HepG2 (cell line): ENCODE results near the gene JAGN1. TPM values are rescaled to one million over a fixed set of nuclear protein-coding genes. Genes with fewer than 3 reads are reported as not detected.

Source experiments
- MTA1 ChIP-seq: sonication (generic); formaldehyde crosslinking; IDR thresholded peaks from 2 replicates; pipeline ENCODE4 v1.4.0; 2020; ENCODE audit warnings: missing genetic modification reagents, mild to moderate bottlenecking, borderline replicate concordance
- MXI1 ChIP-seq: IDR thresholded peaks from 3 replicates; pipeline ENCODE4 v1.6.1; 2012; ENCODE audit warnings: low read depth, low read length, inconsistent platforms, borderline replicate concordance
- NKX3-1 ChIP-seq: sonication (generic); formaldehyde crosslinking; IDR thresholded peaks from 2 replicates; pipeline ENCODE4 v1.5.0; 2020; ENCODE audit warnings: missing genetic modification reagents
- NR2C2 ChIP-seq: sonication (generic); formaldehyde crosslinking; IDR thresholded peaks from 2 replicates; pipeline ENCODE4 v1.4.0; 2020; ENCODE audit warnings: missing genetic modification reagents, mild to moderate bottlenecking, moderate library complexity, borderline replicate concordance
- REL ChIP-seq: sonication (generic); formaldehyde crosslinking; conservative IDR thresholded peaks from 2 replicates; pipeline ENCODE4 v1.8.0; 2022; ENCODE audit warnings: mild to moderate bottlenecking, missing genetic modification reagents, moderate library complexity
- SKIL ChIP-seq: sonication (generic); formaldehyde crosslinking; IDR thresholded peaks from 2 replicates; pipeline ENCODE4 v1.8.0; 2022; ENCODE audit warnings: missing genetic modification reagents, mild to moderate bottlenecking, moderate library complexity, borderline replicate concordance
- SOX13 ChIP-seq, 3 experiments: fragments of 450-650 bp in 1 of 3; sonication (generic) in 1 of 3; formaldehyde crosslinking in 1 of 3; IDR thresholded peaks in 2 of 3; conservative IDR thresholded peaks in 1 of 3; 2 replicates each; pipeline versions ENCODE4 v1.5.0 to v1.6.1; 2016 to 2020; ENCODE audit warnings: antibody characterized with exemption in 1 of 3, mild to moderate bottlenecking in 1 of 3, missing compliant biosample characterization in 1 of 3, missing genetic modification reagents in 1 of 3, moderate library complexity in 1 of 3
- THAP9 ChIP-seq: sonication (generic); formaldehyde crosslinking; IDR thresholded peaks from 2 replicates; pipeline ENCODE4; 2020; ENCODE audit warnings: missing genetic modification reagents, mild to moderate bottlenecking, borderline replicate concordance
- TOE1 ChIP-seq: sonication (generic); formaldehyde crosslinking; IDR thresholded peaks from 2 replicates; pipeline ENCODE4 v1.4.0; 2020; ENCODE audit warnings: mild to moderate bottlenecking, missing genetic modification reagents
- ZMAT5 ChIP-seq: sonication (generic); formaldehyde crosslinking; IDR thresholded peaks from 2 replicates; pipeline ENCODE4 v1.5.0; 2020; ENCODE audit warnings: mild to moderate bottlenecking, low read depth, missing genetic modification reagents, borderline replicate concordance
- ZNF546 ChIP-seq: sonication (generic); formaldehyde crosslinking; conservative IDR thresholded peaks from 2 replicates; pipeline ENCODE4 v1.8.1; 2023; ENCODE audit warnings: mild to moderate bottlenecking, missing genetic modification reagents
- ZNF629 ChIP-seq: sonication (generic); formaldehyde crosslinking; conservative IDR thresholded peaks from 2 replicates; pipeline ENCODE4 v1.5.0; 2020; ENCODE audit warnings: missing genetic modification reagents
- ZNF780A ChIP-seq: sonication (generic); formaldehyde crosslinking; IDR thresholded peaks from 2 replicates; pipeline ENCODE4 v1.8.0; 2022; ENCODE audit warnings: mild to moderate bottlenecking, missing genetic modification reagents, moderate library complexity
- ZUFSP ChIP-seq: sonication (generic); formaldehyde crosslinking; IDR thresholded peaks from 2 replicates; pipeline ENCODE4 v1.9.0; 2021; ENCODE audit warnings: missing genetic modification reagents, mild to moderate bottlenecking, borderline replicate concordance
- polyA plus RNA-seq, 8 experiments: library from polyadenylated mRNA; depleted of rRNA in 3 of 8; stranded (reverse) in 7 of 8; unstranded in 1 of 8; fragments of >200 nt; fragmentation: Illumina TruSeq in 4 of 8; extraction: Trizol in 4 of 8; gene quantifications; 2 replicates each; pipeline versions ENCODE4 v1.2.1 to v1.2.3, GENCODE V29; 2011 to 2016; ENCODE audit warnings: low read depth in 4 of 8, missing spikeins in 1 of 8, mixed read lengths in 1 of 8; ENCODE audit not compliant: insufficient read depth in 1 of 8
- total RNA-seq, 5 experiments: library from RNA; depleted of rRNA; stranded (reverse); fragments of >200 nt; fragmentation: Illumina TruSeq; extraction: Trizol; gene quantifications; 2 replicates each; pipeline ENCODE4 v1.2.3, GENCODE V29; 2016; ENCODE audit warnings: low read depth in 1 of 5

JAGN1 gene
- total and polyA plus RNA-seq, 2 of the 13 experiments (the other 11 are each of a cell fraction or from before 2014, with no cell fraction given), result 49.9 to 50.9 TPM

- TF ChIP-seq ZMAT5, result no peak
- TF ChIP-seq MTA1 (CRISPR knock-in tag), result peak; percentile 43; the same call in 1 of the 2 replicates
- TF ChIP-seq ZNF546 (CRISPR knock-in tag), result peak; percentile 73; the same call in 1 of the 2 replicates
- 0 out of 2 replicates have a peak, but pooled peaks have one; percentile 18 for TF ChIP-seq NR2C2 (CRISPR knock-in tag)
- no peak for TF ChIP-seq ZUFSP
- TF ChIP-seq REL (CRISPR knock-in tag), result 0 out of 2 replicates have a peak, but pooled peaks have one; percentile 56
- TF ChIP-seq THAP9 (CRISPR knock-in tag), result peak; percentile 79
- TF ChIP-seq TOE1 (CRISPR knock-in tag), result 0 out of 2 replicates have a peak, but pooled peaks have one; percentile 42
- TF ChIP-seq ZNF629 (CRISPR knock-in tag), result no peak; the same call in 1 of the 2 replicates
- no peak for TF ChIP-seq SOX13 (IDR thresholded peaks at IDR 0.05)
- 0 out of 4 replicates have a peak, but pooled peaks of 1 of the 2 experiments have one; percentile 16 for TF ChIP-seq SOX13 (CRISPR knock-in tag; conservative IDR thresholded peaks at IDR 0.05 in 1 of 2, IDR thresholded peaks at IDR 0.05 in 1 of 2)
- TF ChIP-seq MXI1, result peak; percentile 29; the same call in 1 of the 3 replicates
- TF ChIP-seq ZNF780A (CRISPR knock-in tag), result peak; percentile 69; the same call in 1 of the 2 replicates
- TF ChIP-seq NKX3-1 (CRISPR knock-in tag), result peak; percentile 17; the same call in 1 of the 2 replicates
- TF ChIP-seq SKIL (CRISPR knock-in tag), result no peak; the same call in 1 of the 2 replicates
Observed at GRCh38 chr3:9932843-9933560, 42.6 kb downstream of the JAGN1 start (continued).
